ENCODE results near the gene TTLL5. TPM values are rescaled to one million over a fixed set of nuclear protein-coding genes. Genes with fewer than 3 reads are reported as not detected.

The TTLL5 gene
- total and polyA plus RNA-seq, 2 of the 4 experiments (the other 2 are of a cell fraction) = 11.9 to 16.7 TPM

GRCh38 chr14:75811136-75811829, 150.2 kb downstream of the TTLL5 start:
- Histone ChIP-seq H3K79me1 (ENCODE audit: low read depth in 1 of 2, low read length in 2 of 2) (no peaks in the 10 kb centered on the region), H3K27me3 (ENCODE audit: control insufficient read depth, insufficient read depth, low read length) (no peaks in the 10 kb centered on the region), H3K27ac (ENCODE audit: insufficient read depth, low read length) (no peak overlapping the region), H4K91ac (ENCODE audit: insufficient read depth, low read depth, low read length) (no peak overlapping the region), H3K9me1 (ENCODE audit: insufficient read depth, low read length) (no peaks in the 10 kb centered on the region), H2BK5ac (ENCODE audit: low read depth, low read length, poor library complexity, severe bottlenecking) (peak overlapping the region; percentile 27), H2AK5ac (ENCODE audit: low read depth, low read length) (no peak overlapping the region), H4K20me1 (ENCODE audit: insufficient read depth, low read length) (no peaks in the 10 kb centered on the region), H2AFZ (replicated peaks; ENCODE audit: low read length, poor library complexity) (no peak overlapping the region), H3K4me3 (ENCODE audit: insufficient read depth, low read depth, low read length) (no peak overlapping the region), H4K5ac (ENCODE audit: low read depth, low read length) (no peak overlapping the region), H3K4me2 (ENCODE audit: low read depth, low read length) (no peak overlapping the region), H3K18ac (ENCODE audit: low read depth, low read length) (no peak overlapping the region), H2BK15ac (ENCODE audit: low read depth, low read length) (no peak overlapping the region), H2AK9ac (replicated peaks; ENCODE audit: low read depth, low read length, poor library complexity) (no peak overlapping the region), H3K9me3 (ENCODE audit: control insufficient read depth, insufficient read depth, low read length) (no peaks in the 10 kb centered on the region), H3K9ac (ENCODE audit: low read depth, low read length) (no peak overlapping the region), H3K4ac (ENCODE audit: low read depth, low read length) (no peak overlapping the region), H4K8ac (ENCODE audit: low read depth in 2 of 2, low read length in 2 of 2) (no peak overlapping the region), H2BK120ac (ENCODE audit: low read depth, low read length) (no peak overlapping the region), H3K23ac (ENCODE audit: low read depth, low read length) (no peak overlapping the region), H3K14ac (replicated peaks; ENCODE audit: low read depth, low read length) (no peak overlapping the region), H3K4me1 (ENCODE audit: control insufficient read depth, insufficient read depth, low read length) (no peaks in the 10 kb centered on the region; the same call in 1 of the 2 replicates), H2BK20ac (ENCODE audit: low read depth, low read length) (no peak overlapping the region), H3K36me3 (ENCODE audit: control insufficient read depth, insufficient read depth, low read length) (0 out of 2 replicates have a peak, but pooled peaks cover 1% of the 10 kb centered on the region), H3K56ac (ENCODE audit: extremely low read depth, insufficient read depth, low read length) (no peak overlapping the region)
- TF ChIP-seq RCOR1 (IDR thresholded peaks at IDR 0.05; ENCODE audit: insufficient replicate concordance, low read length) (no peak), MXI1 (IDR thresholded peaks at IDR 0.05; ENCODE audit: borderline replicate concordance, low read depth, low read length) (no peak), NFE2L2 (IDR thresholded peaks at IDR 0.05; ENCODE audit: low read depth, low read length) (no peak), SMC3 (IDR thresholded peaks at IDR 0.05; ENCODE audit: low read depth, low read length) (no peak), FOS (IDR thresholded peaks at IDR 0.05; ENCODE audit: low read depth, low read length) (no peak), CHD1 (IDR thresholded peaks at IDR 0.05; ENCODE audit: low read depth, low read length) (no peak), RAD21 (IDR thresholded peaks at IDR 0.05; ENCODE audit: low read length) (no peak), USF2 (IDR thresholded peaks at IDR 0.05; ENCODE audit: low read depth, low read length) (no peak), BHLHE40 (IDR thresholded peaks at IDR 0.05; ENCODE audit: low read depth, low read length) (no peak), POLR2A (IDR thresholded peaks at IDR 0.05; ENCODE audit: low read depth, low read length) (no peak), ELK1 (IDR thresholded peaks at IDR 0.05; ENCODE audit: borderline replicate concordance, low read depth, low read length) (no peak), RFX5 (IDR thresholded peaks at IDR 0.05; ENCODE audit: low read depth, low read length) (no peak), CEBPB (IDR thresholded peaks at IDR 0.05; ENCODE audit: low read depth, low read length) (no peak), CTCF (conservative IDR thresholded peaks at IDR 0.05; ENCODE audit: low read depth, low read length) (no peak), MAFK (IDR thresholded peaks at IDR 0.05; ENCODE audit: low read depth, low read length) (no peak)
- CTCF ChIA-PET = interaction anchor here (1.0 kb wide), 1 partner anchor 17 kb away, joined by 3 read pairs; no protein-coding TSS in a partner anchor
- in situ Hi-C loops (cut with MboI; ENCODE audit: low sequenced_read_pairs) (no loop called here), dilution Hi-C loops (cut with HindIII; ENCODE audit: low sequenced_read_pairs, unreplicated experiment) (no loop called here), intact Hi-C loops (cut with micrococcal nuclease) (no loop called here)
- no TSS peak for BruUV-seq (replicated peaks)
- no peak for ATAC-seq (ENCODE audit: low read depth)
- 78% methylated on average over 3 of the region's 7 CpGs; no CpG with 5 or more reads in 1 of the 2 experiments for WGBS, 2 experiments (ENCODE audit: extremely low coverage in 2 of 2, insufficient read length in 1 of 2)
- POLR2A ChIA-PET (ENCODE audit: unreplicated experiment) = no interaction called here
- no peak for DNase-seq
